Measurements from ENCODE around the gene HMG20A.

HMG20A gene

GRCh38 chr15:77526595-77527163 is 106.0 kb downstream of the HMG20A start:
- DNase-seq = no peak

- DNase-seq = no peak
Observed at GRCh38 chr15:77527164-77527778, 106.6 kb downstream of the HMG20A start.

- no peak for DNase-seq
Observed at GRCh38 chr15:77527831-77528231, 107.1 kb downstream of the HMG20A start.

- DNase-seq = no peak
Observed at GRCh38 chr15:77528290-77528967, 107.7 kb downstream of the HMG20A start.

GRCh38 chr15:77528968-77529319 is 108.3 kb downstream of the HMG20A start:
- DNase-seq = no peak

GRCh38 chr15:77529394-77530159 is 108.9 kb downstream of the HMG20A start:
- no peak for DNase-seq

- DNase-seq = no peak
Observed at GRCh38 chr15:77530576-77530975, 109.9 kb downstream of the HMG20A start.

- DNase-seq = no peak
Observed at GRCh38 chr15:77531191-77532000, 110.7 kb downstream of the HMG20A start.

- no peak for DNase-seq
Observed at GRCh38 chr15:77532067-77532710, 111.5 kb downstream of the HMG20A start.

- DNase-seq = no peak
Observed at GRCh38 chr15:77532846-77533245, 112.2 kb downstream of the HMG20A start.

GRCh38 chr15:77533578-77534430 is 113.1 kb downstream of the HMG20A start:
- no peak for DNase-seq
